GM12891 (cell line): ENCODE results near the gene SRPK1.

Experiments used
- PAX5 ChIP-seq: IDR thresholded peaks from 2 replicates; pipeline ENCODE4 v1.6.1; 2011; ENCODE audit warnings: low read length, moderate library complexity, mild to moderate bottlenecking; ENCODE audit not compliant: insufficient read depth, severe bottlenecking
- POLR2A ChIP-seq: IDR thresholded peaks from 2 replicates; pipeline ENCODE4 v1.6.1; 2011; ENCODE audit warnings: low read depth, low read length, control low read depth
- POLR2AphosphoS5 ChIP-seq: IDR thresholded peaks from 2 replicates; pipeline ENCODE4 v1.6.1; 2011; ENCODE audit warnings: low read depth, low read length, control low read depth
- POU2F2 ChIP-seq: IDR thresholded peaks from 2 replicates; pipeline ENCODE4 v1.6.1; 2011; ENCODE audit warnings: low read depth, mild to moderate bottlenecking, control low read depth, low read length, moderate library complexity
- SPI1 ChIP-seq: IDR thresholded peaks from 2 replicates; pipeline ENCODE4 v1.6.1; 2011; ENCODE audit warnings: low read depth, low read length, control low read depth
- TAF1 ChIP-seq: IDR thresholded peaks from 2 replicates; pipeline ENCODE4 v1.6.1; 2011; ENCODE audit warnings: low read depth, low read length, control low read depth

- TF ChIP-seq TAF1 (no peak), POLR2A (no peak), POLR2AphosphoS5 (no peak), SPI1 (no peak), POU2F2 (no peak), PAX5 (no peak)
These were observed 111.1 kb downstream of the SRPK1 start for GRCh38 chr6:35809809-35810208.
